Neural progenitor cell (in vitro differentiated cells): ENCODE data around the gene SYNM.

Source experiments
- EZH2 ChIP-seq: fragments of 200-600 bp; sonication (generic); IDR thresholded peaks from 2 replicates; pipeline ENCODE4 v1.6.1; 2017; ENCODE audit warnings: antibody characterized with exemption, mild to moderate bottlenecking, moderate library complexity
- EZH2phosphoT487 ChIP-seq: fragments of 200-600 bp; sonication (generic); IDR thresholded peaks from 2 replicates; pipeline ENCODE4 v1.6.1; 2017; ENCODE audit warnings: antibody characterized with exemption
- TF ChIP-seq, protein P1 (sequence below): fragments of 200-600 bp; sonication (generic); IDR thresholded peaks from 2 replicates; pipeline ENCODE4 v1.5.1; 2017; ENCODE audit warnings: antibody characterized with exemption, mild to moderate bottlenecking

DNA sequence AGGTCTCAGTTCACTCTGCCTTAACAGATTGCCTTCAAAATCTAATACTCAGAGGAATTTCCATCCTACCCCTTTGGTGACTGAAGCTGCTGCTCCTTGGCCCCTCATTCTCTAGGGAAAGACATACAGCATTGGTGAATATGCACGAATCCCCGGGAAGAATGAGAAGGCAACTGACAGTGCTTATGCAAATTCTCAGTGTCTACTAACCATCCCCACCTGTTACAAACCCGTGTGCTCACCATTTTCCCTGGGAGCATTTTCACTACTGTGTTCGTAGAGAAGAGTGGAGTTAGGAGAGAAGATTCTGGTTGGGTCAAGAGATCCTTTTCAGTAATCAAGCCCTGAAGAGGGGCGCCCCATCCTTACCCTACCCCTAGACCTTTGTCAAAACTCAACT lies 37.7 kb downstream of the SYNM start:
- TF ChIP-seq, protein P1, sequence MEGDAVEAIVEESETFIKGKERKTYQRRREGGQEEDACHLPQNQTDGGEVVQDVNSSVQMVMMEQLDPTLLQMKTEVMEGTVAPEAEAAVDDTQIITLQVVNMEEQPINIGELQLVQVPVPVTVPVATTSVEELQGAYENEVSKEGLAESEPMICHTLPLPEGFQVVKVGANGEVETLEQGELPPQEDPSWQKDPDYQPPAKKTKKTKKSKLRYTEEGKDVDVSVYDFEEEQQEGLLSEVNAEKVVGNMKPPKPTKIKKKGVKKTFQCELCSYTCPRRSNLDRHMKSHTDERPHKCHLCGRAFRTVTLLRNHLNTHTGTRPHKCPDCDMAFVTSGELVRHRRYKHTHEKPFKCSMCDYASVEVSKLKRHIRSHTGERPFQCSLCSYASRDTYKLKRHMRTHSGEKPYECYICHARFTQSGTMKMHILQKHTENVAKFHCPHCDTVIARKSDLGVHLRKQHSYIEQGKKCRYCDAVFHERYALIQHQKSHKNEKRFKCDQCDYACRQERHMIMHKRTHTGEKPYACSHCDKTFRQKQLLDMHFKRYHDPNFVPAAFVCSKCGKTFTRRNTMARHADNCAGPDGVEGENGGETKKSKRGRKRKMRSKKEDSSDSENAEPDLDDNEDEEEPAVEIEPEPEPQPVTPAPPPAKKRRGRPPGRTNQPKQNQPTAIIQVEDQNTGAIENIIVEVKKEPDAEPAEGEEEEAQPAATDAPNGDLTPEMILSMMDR, result no peak
- TF ChIP-seq EZH2, result no peak
- TF ChIP-seq EZH2phosphoT487, result no peak
